T-cell (primary cell): ENCODE results near the gene DDX59. TPM values are rescaled to one million over a fixed set of nuclear protein-coding genes. Genes with fewer than 3 reads are reported as not detected.
A peak's percentile ranks its signal among the peaks of the same experiment; 100 is the strongest.

ENCODE experiments used
- ATAC-seq, 4 experiments: fragments of 200-7000 bp in 3 of 4; fragments of 150-1000 bp in 1 of 4; cut with Tn5 transposase; replicated peaks in 1 of 4; 1 replicate in 3 of 4; 2 replicates in 1 of 4; pipeline ENCODE4 v1.10.0; 2021; ENCODE audit warnings: moderate library complexity in 3 of 4, mild to moderate bottlenecking in 2 of 4, moderate number of reproducible peaks in 1 of 4
- CTCF ChIA-PET, 2 donors: fragments of 300-600 bp; sonication (Branson Sonifier 250); formaldehyde crosslinking; loops; one replicate each; lab custom pipeline; 2022; ENCODE audit warnings: antibody characterized with exemption in 2 of 2; lab: Charles Lee
- POLR2A ChIA-PET, 2 donors: fragments of 300-600 bp; sonication (Branson Sonifier 250); formaldehyde crosslinking; loops; one replicate each; lab custom pipeline; 2022; ENCODE audit warnings: antibody characterized with exemption in 2 of 2; lab: Charles Lee
- DNase-seq, 35 experiments: peaks; one replicate each; pipeline versions ENCODE4 v3.0.0 to v3.0.0-alpha.2; 2013 to 2023
- H3K27ac ChIP-seq: one replicate; pipeline ENCODE4 v1.5.1; 2013; ENCODE audit warnings: low read length
- H3K27me3 ChIP-seq, 2 experiments: replicated peaks in 1 of 2; 1 replicate in 1 of 2; 2 replicates in 1 of 2; pipeline versions ENCODE4 v1.6.1 to v1.7.0; 2013; ENCODE audit warnings: low read length in 1 of 2, mixed read lengths in 1 of 2; ENCODE audit not compliant: control insufficient read depth in 2 of 2, insufficient read depth in 2 of 2; ENCODE audit errors: extremely low read depth in 1 of 2
- H3K36me3 ChIP-seq, 2 donors: 1 replicate in 1 of 2; 2 replicates in 1 of 2; pipeline versions ENCODE4 v1.6.1 to v1.7.0; 2013; ENCODE audit warnings: low read length in 1 of 2; ENCODE audit not compliant: control insufficient read depth in 2 of 2, insufficient read depth in 1 of 2; ENCODE audit errors: extremely low read depth in 1 of 2
- H3K4me1 ChIP-seq, 2 experiments: 1 replicate in 1 of 2; 2 replicates in 1 of 2; pipeline versions ENCODE4 v1.6.1 to v1.7.0; 2013; ENCODE audit warnings: low read length in 2 of 2, mixed read lengths in 1 of 2; ENCODE audit not compliant: insufficient read depth in 2 of 2, control insufficient read depth in 1 of 2; ENCODE audit errors: extremely low read depth in 1 of 2
- H3K4me3 ChIP-seq, 2 donors: 1 replicate in 1 of 2; 2 replicates in 1 of 2; pipeline versions ENCODE4 v1.5.1 to v1.7.0; 2013; ENCODE audit warnings: mild to moderate bottlenecking in 2 of 2, low read length in 1 of 2, moderate library complexity in 1 of 2; ENCODE audit not compliant: control insufficient read depth in 1 of 2; ENCODE audit errors: extremely low read depth in 1 of 2
- H3K9me3 ChIP-seq: 2 replicates; pipeline ENCODE4 v1.7.0; 2013
- H3K27ac Mint-ChIP-seq, 2 donors: one replicate each; pipeline ENCODE4 v1.8.0; 2020 to 2021; ENCODE audit warnings: mild to moderate bottlenecking in 2 of 2, mixed read lengths in 2 of 2
- H3K27me3 Mint-ChIP-seq, 2 donors: one replicate each; pipeline ENCODE4 v1.8.0; 2021 to 2022; ENCODE audit warnings: mixed read lengths in 2 of 2
- H3K36me3 Mint-ChIP-seq: one replicate; pipeline ENCODE4 v1.8.0; 2021; ENCODE audit warnings: mixed read lengths
- H3K4me1 Mint-ChIP-seq, 3 donors: one replicate each; pipeline ENCODE4 v1.8.0; 2020 to 2022; ENCODE audit warnings: mixed read lengths in 3 of 3, mild to moderate bottlenecking in 1 of 3
- H3K4me3 Mint-ChIP-seq, 3 donors: one replicate each; pipeline ENCODE4 v1.8.0; 2020 to 2022; ENCODE audit warnings: mild to moderate bottlenecking in 3 of 3, mixed read lengths in 3 of 3, moderate library complexity in 3 of 3
- H3K9me3 Mint-ChIP-seq, 3 donors: one replicate each; pipeline ENCODE4 v1.8.0; 2020 to 2022; ENCODE audit warnings: mixed read lengths in 3 of 3
- WGBS: methylation state at CpG from one replicate; pipeline ENCODE4 v1.1.5; 2013; ENCODE audit warnings: missing lambda C conversion rate; ENCODE audit not compliant: insufficient coverage; 5-methylcytosine and 5-hydroxymethylcytosine counted together
- total RNA-seq, 35 experiments: library from RNA in 6 of 35; stranded (reverse) in 6 of 35; fragments of 120-200 nt in 1 of 35; gene quantifications; one replicate each; pipeline versions ENCODE4 v1.2.1 to v1.2.4 and lab custom pipeline; 2013 to 2026

Gene DDX59
- total RNA-seq: 10 to 100 TPM; 19.2 to 38.7 (median 31.7) TPM
- 29.9 TPM for total RNA-seq (2013)
- 17.3 to 53.4 (median 33.3) reads per million in 29 experiments for total RNA-seq (lab: John Stamatoyannopoulos, UW)

DNA sequence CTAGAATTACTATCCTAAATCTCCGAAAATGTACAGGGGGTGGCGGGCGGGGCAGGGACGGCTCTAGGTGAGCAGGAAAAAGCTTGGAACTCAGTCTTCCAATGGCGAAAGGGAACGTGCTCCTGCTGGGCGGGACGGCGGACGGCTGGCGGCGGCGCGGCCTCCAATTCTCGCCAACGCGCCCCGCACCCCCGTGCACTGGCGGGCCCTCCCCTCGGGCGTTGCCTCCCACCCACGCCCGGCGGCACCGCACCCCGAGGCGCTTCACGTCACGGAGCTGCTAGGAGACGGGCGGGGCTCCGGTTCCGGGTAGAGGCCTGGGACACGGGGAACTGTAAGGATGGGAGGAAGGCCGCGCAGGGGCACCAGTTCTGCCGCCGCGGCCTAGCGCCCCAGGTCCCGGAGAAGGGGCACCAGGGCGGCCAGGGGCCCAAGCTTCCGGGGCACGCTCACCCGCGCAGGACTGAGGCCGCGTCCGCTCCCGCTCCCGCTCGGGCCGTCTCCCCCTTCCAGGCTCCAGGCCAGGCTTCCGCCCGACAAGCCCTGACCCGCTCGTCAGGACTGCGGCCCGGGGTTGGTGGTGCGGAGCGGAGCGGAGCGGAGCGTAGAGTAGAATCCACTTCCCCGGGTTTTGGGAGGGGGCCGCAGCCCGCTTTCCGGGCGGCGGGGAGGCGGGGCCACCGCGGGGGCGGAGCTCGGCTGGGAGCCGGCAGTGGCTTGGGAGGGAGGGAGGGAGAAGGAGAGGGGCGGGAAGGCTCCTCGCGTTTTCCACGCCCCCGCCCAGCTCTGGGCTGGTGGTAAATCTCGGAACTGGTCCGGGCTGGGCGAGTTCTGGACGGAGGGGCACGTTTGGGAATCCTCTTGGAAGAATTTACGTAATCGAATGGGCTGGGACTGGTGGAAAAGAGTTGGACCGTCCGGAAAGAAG lies at the start of gene DDX59:
DDX59 (minus strand) TSS at position 594 of the 928 bp plus-strand sequence. CDS start 3,167 bp downstream, outside the sequence.
- Histone ChIP-seq H3K36me3 (peaks cover 0 to 15% of the 10 kb centered on the region in 2 donors), H3K27ac (peak within 1 kb of the TSS; percentile 86), H3K4me3 (peak within 1 kb of the TSS; percentile 61 to 78), H3K27me3 (no peaks in the 10 kb centered on the region), H3K9me3 (no peaks in the 10 kb centered on the region), H3K4me1 (peaks cover 12 to 17% of the 10 kb centered on the region in 2 experiments)
- no peaks in the 10 kb centered on the region for H3K27me3 Mint-ChIP-seq
- ChIA-PET CTCF (interaction anchor here (0.6 to 3.9 kb wide), 10 partner anchors 11 to 584 kb away, joined by 3 to 54 read pairs (median 4); partner anchors contain the start of gene TMEM9 (in 1 of the 2)), POLR2A (interaction anchor here (0.6 to 1.1 kb wide), 9 partner anchors 9 to 269 kb away, joined by 3 to 13 read pairs (median 5); no protein-coding TSS in a partner anchor)
- no peaks in the 10 kb centered on the region for H3K9me3 Mint-ChIP-seq
- ATAC-seq: peak; percentile 88 to 91 (median 89)
- under 1% methylated on average over 71 of the region's 91 CpGs for WGBS
- H3K27ac Mint-ChIP-seq: peak within 1 kb of the TSS; percentile 88 to 97
- peak; percentile 73 to 92 (median 83) for DNase-seq
- peaks cover 44 to 52% (median 50%) of the 10 kb centered on the region in 3 donors for H3K4me1 Mint-ChIP-seq
- H3K36me3 Mint-ChIP-seq: peaks cover 21% of the 10 kb centered on the region
- peak within 1 kb of the TSS; percentile 93 to 95 (median 95) for H3K4me3 Mint-ChIP-seq

DNA sequence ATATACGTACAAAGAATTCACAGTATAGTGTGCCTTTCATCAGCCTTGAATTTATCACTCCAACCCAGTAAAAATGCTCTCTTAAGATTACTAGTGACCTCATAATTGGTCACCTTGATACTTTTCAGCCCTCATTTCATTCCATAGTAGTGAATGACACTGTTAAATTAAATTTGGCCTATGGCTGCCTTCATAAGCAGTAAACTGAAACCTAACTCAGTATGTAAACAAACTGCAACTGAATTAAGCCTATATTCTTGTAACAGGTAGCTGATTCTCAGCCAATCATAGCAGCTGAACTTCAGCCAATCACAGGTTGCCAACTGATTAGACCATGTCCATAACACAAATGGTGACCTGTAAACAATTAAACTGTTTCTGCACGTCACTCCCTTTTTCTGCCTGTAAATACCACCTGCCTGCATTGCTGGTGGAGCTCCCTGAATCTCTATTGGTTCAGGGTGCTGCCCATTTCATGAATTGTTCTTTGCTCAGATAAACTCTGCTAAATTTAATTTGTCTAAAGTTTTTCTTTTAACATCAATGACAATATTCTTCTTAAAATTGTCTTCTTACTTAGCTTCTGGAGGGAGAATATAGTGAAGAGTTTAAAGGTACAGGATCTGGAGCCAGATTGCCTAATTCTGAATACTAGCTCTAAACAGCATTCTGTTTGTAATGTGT lies 44.9 kb upstream of the DDX59 start:
- Mint-ChIP-seq H3K4me3 (no peak overlapping the region), H3K9me3 (peaks cover 0 to 3% (median 3%) of the 10 kb centered on the region in 3 donors), H3K4me1 (no peaks in the 10 kb centered on the region), H3K27me3 (peaks cover 6 to 12% of the 10 kb centered on the region in 2 donors), H3K36me3 (no peaks in the 10 kb centered on the region), H3K27ac (no peak overlapping the region)
- Histone ChIP-seq H3K4me3 (no peak overlapping the region), H3K4me1 (no peaks in the 10 kb centered on the region), H3K36me3 (no peaks in the 10 kb centered on the region), H3K27ac (no peak overlapping the region), H3K27me3 (peaks cover 0 to 6% of the 10 kb centered on the region in 2 experiments), H3K9me3 (no peaks in the 10 kb centered on the region)
- POLR2A ChIA-PET: interaction anchor here in 1 of 2 donors (0.6 kb wide), 1 partner anchor 120 kb away, joined by 8 read pairs; no protein-coding TSS in a partner anchor
- CTCF ChIA-PET: no interaction called here
- no peak for DNase-seq
- 100% methylated on average over 1 of the region's 2 CpGs for WGBS
- no peak for ATAC-seq

DNA sequence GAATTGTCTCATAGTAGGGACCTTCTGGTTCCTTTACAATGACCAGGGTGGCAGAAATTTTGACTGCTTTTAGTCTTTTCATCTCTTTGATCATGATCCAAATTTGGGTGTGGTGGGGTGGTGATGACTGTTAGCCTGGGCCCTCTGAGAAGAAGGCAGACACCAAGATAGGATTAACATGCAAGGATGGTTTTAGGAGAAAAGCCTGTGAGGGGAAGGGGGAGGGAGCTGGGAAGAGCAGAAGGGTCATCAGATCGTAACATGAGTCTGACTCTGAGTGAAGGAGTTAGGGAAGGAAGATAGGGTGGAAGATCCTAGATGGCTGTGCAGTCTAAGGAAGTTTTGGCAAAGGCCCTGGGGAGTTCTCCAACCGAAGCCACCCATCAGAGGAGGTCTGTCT lies 40.5 kb upstream of the DDX59 start:
- H3K27ac ChIP-seq: no peak overlapping the region
- Mint-ChIP-seq H3K9me3 (peaks cover 0 to 3% (median 3%) of the 10 kb centered on the region in 3 donors), H3K4me1 (no peaks in the 10 kb centered on the region), H3K36me3 (no peaks in the 10 kb centered on the region), H3K27me3 (peaks cover 3 to 4% of the 10 kb centered on the region in 2 donors), H3K27ac (no peak overlapping the region), H3K4me3 (no peak overlapping the region)
- WGBS: 86% methylated on average over 2 of the region's 2 CpGs
- H3K27me3 ChIP-seq: no peaks in the 10 kb centered on the region
- POLR2A ChIA-PET: no interaction called here
- ATAC-seq: no peak
- no peaks in the 10 kb centered on the region for H3K9me3 ChIP-seq
- no peak overlapping the region for H3K4me3 ChIP-seq
- no peak for DNase-seq
- H3K4me1 ChIP-seq: no peaks in the 10 kb centered on the region
- CTCF ChIA-PET: interaction anchor here in 1 of 2 donors (0.7 kb wide), 1 partner anchor 203 kb away, joined by 3 read pairs; no protein-coding TSS in a partner anchor
- no peaks in the 10 kb centered on the region for H3K36me3 ChIP-seq

DNA sequence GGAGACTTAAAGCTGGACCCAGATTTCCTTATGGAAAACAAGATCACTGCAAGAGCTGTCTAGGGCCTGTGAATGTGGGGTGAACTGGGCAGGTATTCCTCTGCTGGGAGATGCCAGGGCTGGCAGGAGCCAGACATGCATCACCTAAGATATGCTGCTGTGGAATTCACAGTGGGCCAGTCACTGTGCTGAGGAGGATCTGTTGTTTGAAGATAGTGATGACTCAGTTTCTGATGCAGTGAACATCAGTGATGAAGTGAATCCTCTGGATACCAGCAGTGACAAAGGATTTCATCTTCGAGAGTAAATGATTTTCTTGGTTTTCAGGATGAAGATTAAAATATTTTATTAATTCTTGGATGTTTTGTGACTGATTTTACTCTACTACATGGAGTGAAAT lies 39.1 kb upstream of the DDX59 start:
- Mint-ChIP-seq H3K27me3 (peaks cover 2 to 3% of the 10 kb centered on the region in 2 donors), H3K36me3 (no peaks in the 10 kb centered on the region), H3K4me3 (no peak overlapping the region), H3K27ac (no peak overlapping the region), H3K4me1 (no peaks in the 10 kb centered on the region), H3K9me3 (peaks cover 0 to 3% (median 0%) of the 10 kb centered on the region in 3 donors)
- POLR2A ChIA-PET: no interaction called here
- Histone ChIP-seq H3K4me3 (no peak overlapping the region), H3K27ac (no peak overlapping the region), H3K36me3 (no peaks in the 10 kb centered on the region), H3K27me3 (no peaks in the 10 kb centered on the region), H3K9me3 (no peaks in the 10 kb centered on the region), H3K4me1 (no peaks in the 10 kb centered on the region)
- no peak for ATAC-seq
- no peak for DNase-seq
- WGBS: no CpG with 5 or more reads among the region's 1 CpG
- CTCF ChIA-PET: interaction anchor here in 1 of 2 donors (0.6 kb wide), 1 partner anchor 16 kb away, joined by 3 read pairs; no protein-coding TSS in a partner anchor

DNA sequence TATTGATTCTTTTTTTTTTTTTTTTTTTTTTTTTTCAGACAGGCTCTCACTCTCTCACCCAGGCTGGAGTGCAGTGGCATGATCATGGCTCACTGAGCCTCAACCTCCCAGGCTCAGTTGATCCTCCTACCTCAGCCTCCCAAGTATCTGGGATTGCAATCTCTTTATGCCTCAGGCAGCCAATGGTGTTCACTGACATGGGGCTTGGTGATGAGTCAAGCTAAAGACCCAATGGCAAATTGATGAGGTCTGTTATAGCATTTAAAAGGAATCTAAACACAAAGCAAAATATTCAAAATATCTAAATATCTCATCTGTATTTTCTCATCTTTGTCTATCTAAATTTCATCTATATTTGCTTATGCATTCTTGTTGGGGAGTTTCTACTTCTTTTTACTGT lies 38.5 kb upstream of the DDX59 start:
- POLR2A ChIA-PET: no interaction called here
- Histone ChIP-seq H3K4me3 (no peak overlapping the region), H3K4me1 (no peaks in the 10 kb centered on the region), H3K9me3 (no peaks in the 10 kb centered on the region), H3K27ac (no peak overlapping the region), H3K36me3 (no peaks in the 10 kb centered on the region), H3K27me3 (no peaks in the 10 kb centered on the region)
- H3K27ac Mint-ChIP-seq: no peak overlapping the region
- ATAC-seq: no peak
- no peaks in the 10 kb centered on the region for H3K36me3 Mint-ChIP-seq
- peaks cover 0 to 2% of the 10 kb centered on the region in 2 donors for H3K27me3 Mint-ChIP-seq
- no peak overlapping the region for H3K4me3 Mint-ChIP-seq
- no peaks in the 10 kb centered on the region for H3K4me1 Mint-ChIP-seq
- no peak for DNase-seq
- CTCF ChIA-PET: interaction anchor here in 1 of 2 donors (0.6 kb wide), 1 partner anchor 16 kb away, joined by 3 read pairs; no protein-coding TSS in a partner anchor
- no peaks in the 10 kb centered on the region for H3K9me3 Mint-ChIP-seq

DNA sequence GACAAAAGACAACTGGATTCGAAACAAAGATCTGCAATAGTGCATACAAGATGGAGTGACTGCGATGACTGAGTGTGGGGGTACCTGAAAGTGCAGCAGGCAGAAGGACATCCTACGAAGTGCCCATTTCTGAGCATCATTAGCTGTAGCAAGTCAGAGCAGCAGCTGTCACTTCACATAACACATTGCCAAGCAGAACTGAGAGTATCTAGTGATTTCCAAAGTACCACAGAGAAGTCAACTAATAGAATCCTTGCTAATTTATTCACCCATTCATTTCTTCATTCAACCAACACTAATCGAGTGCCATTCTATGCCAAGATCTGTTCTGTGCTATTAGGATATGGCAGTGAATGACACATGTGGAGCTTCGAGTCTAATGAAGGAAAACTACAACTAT lies 37.4 kb upstream of the DDX59 start:
- no peaks in the 10 kb centered on the region for H3K9me3 Mint-ChIP-seq
- DNase-seq (no peak), ATAC-seq (no peak)
- no peaks in the 10 kb centered on the region for H3K4me1 Mint-ChIP-seq
- ChIA-PET CTCF (no interaction called here), POLR2A (interaction anchor here in 1 of 2 donors (0.5 kb wide), 1 partner anchor 125 kb away, joined by 3 read pairs; no protein-coding TSS in a partner anchor)
- Histone ChIP-seq H3K4me1 (no peaks in the 10 kb centered on the region), H3K27me3 (no peaks in the 10 kb centered on the region), H3K36me3 (no peaks in the 10 kb centered on the region), H3K9me3 (no peaks in the 10 kb centered on the region), H3K27ac (no peak overlapping the region), H3K4me3 (no peak overlapping the region)
- H3K4me3 Mint-ChIP-seq: no peak overlapping the region
- no peaks in the 10 kb centered on the region for H3K36me3 Mint-ChIP-seq
- H3K27ac Mint-ChIP-seq: no peak overlapping the region
- WGBS: 33% methylated on average over 1 of the region's 5 CpGs
- H3K27me3 Mint-ChIP-seq: peaks cover 0 to 2% of the 10 kb centered on the region in 2 donors
